Activated CD4-positive, CD25-positive, alpha-beta regulatory T cell treated with anti-CD3 and anti-CD28 coated beads, Interleukin-2, amount 50 U/mL, for 72 hours (primary cell): Measurements from ENCODE around the gene TIGIT.
"Not testable (repeated sequence)": the region's sequence is repeated elsewhere in the genome, so short reads cannot be mapped to it uniquely, and the experiment has no call there.

Source experiments
- DNase-seq: peaks from one replicate; pipeline ENCODE4 v3.0.0; 2021

The TIGIT gene

DNA sequence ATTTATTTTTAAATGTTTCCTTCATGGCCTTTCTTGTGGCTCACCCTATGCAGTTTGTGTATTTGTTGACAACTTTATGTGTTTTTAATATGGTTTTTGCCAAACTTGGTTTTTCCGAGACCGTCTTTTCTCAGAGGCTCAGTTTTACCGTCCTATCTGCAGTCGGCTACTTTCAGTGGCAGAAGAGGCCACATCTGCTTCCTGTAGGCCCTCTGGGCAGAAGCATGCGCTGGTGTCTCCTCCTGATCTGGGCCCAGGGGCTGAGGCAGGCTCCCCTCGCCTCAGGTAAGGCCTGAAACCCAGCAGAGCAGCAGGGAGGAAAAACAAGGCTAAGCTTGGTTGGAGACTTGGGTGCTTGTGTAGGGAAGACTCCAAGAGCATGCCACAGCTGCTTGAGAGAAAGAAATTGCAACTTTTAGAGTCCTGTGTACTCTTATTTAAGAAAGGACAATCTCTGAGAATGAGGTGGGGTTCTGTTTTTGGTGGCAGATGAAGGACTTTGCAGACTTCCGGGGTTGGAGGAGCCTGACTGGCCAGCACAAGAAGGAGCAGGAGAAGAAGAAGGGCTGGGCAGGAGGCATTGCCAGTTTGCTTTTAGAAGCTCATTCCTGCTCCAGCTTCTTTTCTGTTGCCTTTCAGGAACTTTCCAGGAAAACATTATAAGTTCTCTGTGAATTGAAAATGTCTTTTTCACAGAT lies at the start of gene TIGIT:
Gene TIGIT (plus strand): TSS at position 191 of the 698 bp plus-strand sequence. CDS start 34 bp downstream, at position 225.
- DNase-seq: peak; percentile 63

- no peak for DNase-seq
Measured at GRCh38 chr3:114252954-114253353, 40.9 kb upstream of the TIGIT start.

DNA sequence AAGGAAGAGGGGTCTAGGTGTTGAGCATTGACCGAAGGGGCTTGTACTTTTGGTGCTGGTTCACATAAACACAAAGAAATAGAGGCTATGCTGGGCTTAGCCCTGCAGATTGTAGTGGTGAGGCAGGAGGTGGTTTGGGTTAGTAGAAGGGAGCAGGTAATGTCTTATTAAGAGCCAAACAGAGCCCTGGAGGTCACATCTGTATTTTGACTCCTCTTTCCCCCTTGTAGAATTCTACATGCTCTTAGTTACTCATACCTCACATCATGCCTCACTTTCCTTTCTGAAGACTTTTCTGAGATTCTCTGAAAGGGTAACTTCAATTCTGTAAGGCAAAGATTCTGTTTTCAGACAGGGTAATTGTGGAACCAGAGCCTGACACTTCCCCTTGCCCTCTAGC lies 40.3 kb upstream of the TIGIT start:
- DNase-seq: no peak

DNA sequence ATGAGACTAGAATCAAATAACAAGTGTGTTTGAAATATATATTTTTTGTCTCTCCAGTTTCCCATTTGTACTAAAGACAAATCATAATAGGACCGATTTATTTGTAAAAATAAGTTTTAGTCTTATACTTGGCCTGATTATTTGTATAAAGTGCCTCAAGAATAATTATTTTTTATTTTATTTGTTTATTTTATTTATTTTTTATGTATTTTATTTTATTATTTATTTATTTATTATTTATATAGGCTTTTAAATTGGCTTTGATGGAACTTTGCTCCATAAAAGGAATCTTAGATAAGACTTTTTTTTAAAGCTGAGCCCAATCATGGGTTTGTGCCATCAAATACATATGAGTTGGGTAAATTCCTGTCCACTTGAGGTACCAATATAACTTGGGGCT lies 34.3 kb upstream of the TIGIT start:
- DNase-seq: no peak

GRCh38 chr3:114260152-114260551 lies 33.7 kb upstream of the TIGIT start:
- no peak for DNase-seq

GRCh38 chr3:114270019-114270418 lies 23.8 kb upstream of the TIGIT start:
- DNase-seq: no peak

GRCh38 chr3:114272271-114272670 lies 21.6 kb upstream of the TIGIT start:
- DNase-seq: no peak

- no peak for DNase-seq
Measured at GRCh38 chr3:114274929-114275328, 18.9 kb upstream of the TIGIT start.

DNA sequence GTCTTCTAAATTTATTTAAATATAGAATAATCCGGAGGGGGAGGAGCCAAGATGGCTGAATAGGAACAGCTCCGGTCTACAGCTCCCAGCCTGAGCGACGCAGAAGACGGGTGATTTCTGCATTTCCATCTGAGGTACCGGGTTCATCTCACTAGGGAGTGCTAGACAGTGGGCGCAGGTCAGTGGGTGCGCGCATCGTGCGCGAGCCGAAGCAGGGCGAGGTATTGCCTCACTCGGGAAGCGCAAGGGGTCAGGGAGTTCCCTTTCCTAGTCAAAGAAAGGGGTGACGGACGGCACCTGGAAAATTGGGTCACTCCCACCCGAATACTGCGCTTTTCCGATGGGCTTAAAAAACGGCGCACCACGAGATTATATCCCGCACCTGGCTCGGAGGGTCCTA lies 17.0 kb upstream of the TIGIT start:
- DNase-seq: not testable (repeated sequence)

DNA sequence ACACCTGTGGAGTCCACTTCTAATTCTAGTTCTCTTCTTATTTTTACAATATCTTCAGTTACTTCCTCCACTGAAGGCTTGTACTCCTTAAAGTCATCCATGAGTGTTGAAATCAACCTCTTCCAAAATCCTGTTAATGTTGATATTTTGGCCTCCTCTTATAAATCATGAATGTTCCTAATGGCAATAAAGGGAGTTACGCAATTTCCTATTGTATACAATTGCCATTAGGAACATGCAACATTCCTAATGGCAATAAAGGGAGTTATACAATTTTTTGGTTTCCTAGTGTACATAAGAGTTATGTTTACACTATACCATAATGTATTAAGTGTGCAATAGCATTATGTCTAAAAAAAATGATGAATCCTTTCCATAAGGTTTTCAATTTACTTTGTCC lies 9.2 kb upstream of the TIGIT start:
- DNase-seq: no peak

GRCh38 chr3:114285648-114286230 lies 8.1 kb upstream of the TIGIT start:
- no peak for DNase-seq

DNA sequence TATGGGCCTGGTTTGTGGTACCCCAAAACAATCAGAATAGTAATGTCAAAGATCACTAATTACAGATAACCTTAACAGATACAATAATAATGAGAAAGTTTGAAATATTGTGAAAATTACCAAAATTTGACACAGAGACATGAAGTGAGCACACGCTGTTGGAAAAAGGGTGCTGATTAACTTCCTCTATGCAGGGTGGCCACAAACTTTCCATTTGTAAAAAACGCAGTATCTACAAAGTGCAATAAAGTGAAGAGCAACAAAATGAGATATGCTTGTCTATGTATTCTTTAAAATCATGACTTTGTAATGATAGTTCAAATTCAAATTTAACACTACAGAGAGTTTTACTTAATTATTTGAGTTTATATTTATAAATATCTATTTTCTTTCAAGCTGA lies 7.6 kb upstream of the TIGIT start:
- no peak for DNase-seq

- DNase-seq: peak; percentile 96
Measured at GRCh38 chr3:114290911-114291901, 2.6 kb upstream of the TIGIT start.

- DNase-seq: no peak
Measured at GRCh38 chr3:114294940-114295480, 1.2 kb downstream of the TIGIT start.

GRCh38 chr3:114295946-114296345 lies 2.1 kb downstream of the TIGIT start:
- no peak for DNase-seq

DNA sequence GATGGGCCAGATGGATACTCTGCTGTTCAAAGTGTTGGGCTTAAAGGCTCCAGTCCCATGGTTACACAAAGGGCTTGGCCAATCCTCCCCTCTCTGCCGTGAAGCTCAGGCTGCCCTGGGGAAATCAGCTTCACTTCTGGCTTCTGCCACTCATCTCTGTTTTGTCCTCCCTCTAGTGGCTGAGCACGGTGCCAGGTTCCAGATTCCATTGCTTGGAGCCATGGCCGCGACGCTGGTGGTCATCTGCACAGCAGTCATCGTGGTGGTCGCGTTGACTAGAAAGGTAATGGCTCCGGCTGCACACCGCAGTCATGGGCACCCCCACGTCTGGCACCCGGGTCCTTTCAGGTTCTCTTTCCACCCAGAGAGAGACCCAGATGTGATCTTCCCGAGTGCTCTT lies 5.6 kb downstream of the TIGIT start:
- no peak for DNase-seq

- DNase-seq: no peak
Measured at GRCh38 chr3:114299941-114300624, 6.3 kb downstream of the TIGIT start.

DNA sequence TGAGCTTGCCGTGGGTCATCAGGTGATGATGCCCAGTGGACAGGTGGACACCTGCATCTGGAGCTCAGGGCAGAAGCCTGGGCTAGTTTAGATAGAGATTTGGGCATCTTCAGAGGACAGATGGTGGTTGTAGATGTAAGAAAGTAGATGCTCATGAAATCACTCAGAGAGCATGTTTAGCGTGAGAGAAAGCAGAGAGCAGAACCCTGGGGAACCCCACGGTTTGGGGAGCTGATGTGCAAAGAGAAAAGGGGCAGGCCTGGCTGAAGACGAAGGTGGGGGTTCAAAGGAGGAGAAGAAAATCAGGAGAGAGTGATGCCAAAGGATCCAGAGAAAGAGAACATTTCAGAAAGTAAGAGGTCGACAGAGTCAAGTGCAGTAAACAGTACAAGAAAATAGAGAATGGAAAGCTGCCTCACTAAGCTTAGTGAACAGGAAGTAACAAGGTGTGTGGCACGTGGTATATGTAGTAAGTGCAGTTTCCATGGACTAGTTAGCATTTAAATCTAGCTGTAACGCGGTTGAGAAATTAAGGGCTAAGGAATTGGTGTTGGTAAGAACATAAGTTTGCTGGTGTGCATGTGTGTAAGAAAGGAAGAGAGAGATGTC lies 13.5 kb downstream of the TIGIT start:
- peak; percentile 48 for DNase-seq

DNA sequence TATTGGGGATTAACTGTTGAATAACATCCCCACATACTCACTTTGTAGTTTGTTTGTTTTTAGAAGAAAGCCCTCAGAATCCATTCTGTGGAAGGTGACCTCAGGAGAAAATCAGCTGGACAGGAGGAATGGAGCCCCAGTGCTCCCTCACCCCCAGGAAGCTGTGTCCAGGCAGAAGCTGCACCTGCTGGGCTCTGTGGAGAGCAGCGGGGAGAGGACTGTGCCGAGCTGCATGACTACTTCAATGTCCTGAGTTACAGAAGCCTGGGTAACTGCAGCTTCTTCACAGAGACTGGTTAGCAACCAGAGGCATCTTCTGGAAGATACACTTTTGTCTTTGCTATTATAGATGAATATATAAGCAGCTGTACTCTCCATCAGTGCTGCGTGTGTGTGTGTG lies 14.0 kb downstream of the TIGIT start:
- DNase-seq: no peak

DNA sequence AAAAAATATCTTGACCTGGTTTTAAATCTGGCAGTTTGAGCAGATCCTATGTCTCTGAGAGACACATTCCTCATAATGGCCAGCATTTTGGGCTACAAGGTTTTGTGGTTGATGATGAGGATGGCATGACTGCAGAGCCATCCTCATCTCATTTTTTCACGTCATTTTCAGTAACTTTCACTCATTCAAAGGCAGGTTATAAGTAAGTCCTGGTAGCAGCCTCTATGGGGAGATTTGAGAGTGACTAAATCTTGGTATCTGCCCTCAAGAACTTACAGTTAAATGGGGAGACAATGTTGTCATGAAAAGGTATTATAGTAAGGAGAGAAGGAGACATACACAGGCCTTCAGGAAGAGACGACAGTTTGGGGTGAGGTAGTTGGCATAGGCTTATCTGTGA lies 14.5 kb downstream of the TIGIT start:
- no peak for DNase-seq

GRCh38 chr3:114308830-114309229 lies 15.0 kb downstream of the TIGIT start:
- peak; percentile 61 for DNase-seq

DNA sequence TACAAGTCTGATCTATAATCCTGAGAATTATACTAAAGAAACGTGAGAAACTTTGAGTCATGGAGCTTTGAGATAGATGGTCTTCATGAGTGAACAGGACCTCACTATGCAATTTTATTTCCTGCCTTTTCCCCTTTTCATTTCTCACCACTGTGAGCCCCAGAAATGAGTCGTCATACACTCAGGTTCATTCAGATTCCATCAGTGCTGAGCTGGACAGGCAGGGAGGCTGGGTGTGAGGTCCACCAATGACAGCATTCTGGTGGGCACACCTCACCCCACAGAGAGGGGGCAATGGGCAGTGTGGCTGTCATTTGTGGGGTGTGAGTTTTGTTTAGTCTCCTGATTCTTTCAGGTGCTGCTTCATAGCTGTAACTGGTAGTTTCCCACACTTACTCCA lies 16.9 kb downstream of the TIGIT start:
- no peak for DNase-seq
